CD4-positive, alpha-beta T cell treated with Interleukin-12 subunit alpha and Interleukin-12 subunit beta, for 1 hour (primary cell): ENCODE data around the gene TTC7B.

ENCODE experiments used
- DNase-seq: peaks from one replicate; pipeline ENCODE4 v3.0.0-alpha.2; 2020

The TTC7B gene

GRCh38 chr14:90519262-90519920 is 296.8 kb downstream of the TTC7B start:
- DNase-seq = no peak

GRCh38 chr14:90518941-90519256 is 297.3 kb downstream of the TTC7B start:
- peak; percentile 59 for DNase-seq

GRCh38 chr14:90518069-90518940 is 297.9 kb downstream of the TTC7B start:
- no peak for DNase-seq

GRCh38 chr14:90517076-90517841 is 299.0 kb downstream of the TTC7B start:
- no peak for DNase-seq

- no peak for DNase-seq
Measured at GRCh38 chr14:90514566-90514965, 301.7 kb downstream of the TTC7B start.

- no peak for DNase-seq
Measured at GRCh38 chr14:90514015-90514398, 302.2 kb downstream of the TTC7B start.

GRCh38 chr14:90513161-90514014 is 302.8 kb downstream of the TTC7B start:
- DNase-seq = no peak

- no peak for DNase-seq
Measured at GRCh38 chr14:90512329-90512991, 303.8 kb downstream of the TTC7B start.

- no peak for DNase-seq
Measured at GRCh38 chr14:90511795-90512328, 304.4 kb downstream of the TTC7B start.

- no peak for DNase-seq
Measured at GRCh38 chr14:90511252-90511651, 305.0 kb downstream of the TTC7B start.

- DNase-seq = no peak
Measured at GRCh38 chr14:90510159-90510558, 306.1 kb downstream of the TTC7B start.

- DNase-seq = no peak
Measured at GRCh38 chr14:90509403-90509802, 306.8 kb downstream of the TTC7B start.

GRCh38 chr14:90508536-90509254 is 307.5 kb downstream of the TTC7B start:
- DNase-seq = no peak

GRCh38 chr14:90508036-90508435 is 308.2 kb downstream of the TTC7B start:
- DNase-seq = no peak

GRCh38 chr14:90507428-90507827 is 308.8 kb downstream of the TTC7B start:
- DNase-seq = no peak

GRCh38 chr14:90506748-90507147 is 309.5 kb downstream of the TTC7B start:
- no peak for DNase-seq

GRCh38 chr14:90505531-90505930 is 310.7 kb downstream of the TTC7B start:
- no peak for DNase-seq

GRCh38 chr14:90504643-90505042 is 311.6 kb downstream of the TTC7B start:
- no peak for DNase-seq

- no peak for DNase-seq
Measured at GRCh38 chr14:90503582-90503981, 312.6 kb downstream of the TTC7B start.

GRCh38 chr14:90502760-90503159 is 313.5 kb downstream of the TTC7B start:
- no peak for DNase-seq

GRCh38 chr14:90500665-90501370 is 315.4 kb downstream of the TTC7B start:
- no peak for DNase-seq
